ENCODE results near the gene ALDH9A1.

GRCh38 chr1:165688046-165688445, 10.3 kb downstream of the ALDH9A1 start:
- no peak for TF ChIP-seq CTCF (conservative IDR thresholded peaks at IDR 0.05; ENCODE audit: low read depth, low read length)
- TF ChIP-seq CEBPB (IDR thresholded peaks at IDR 0.05; ENCODE audit: low read depth, low read length) = no peak
- TF ChIP-seq POLR2A (IDR thresholded peaks at IDR 0.05; ENCODE audit: low read depth, low read length) = no peak
- TF ChIP-seq RCOR1 (IDR thresholded peaks at IDR 0.05; ENCODE audit: insufficient replicate concordance, low read length) = no peak
- no peak for TF ChIP-seq USF2 (IDR thresholded peaks at IDR 0.05; ENCODE audit: low read depth, low read length)
- no peak for TF ChIP-seq NFE2L2 (IDR thresholded peaks at IDR 0.05; ENCODE audit: low read depth, low read length)
- TF ChIP-seq SMC3 (IDR thresholded peaks at IDR 0.05; ENCODE audit: low read depth, low read length) = no peak
